Adrenal gland (tissue), 5 donors: ENCODE data around the gene FBLIM1.

ENCODE experiments used
- POLR2A ChIP-seq, 2 donors: fragments of 450-650 bp; IDR thresholded peaks; one replicate each; pipeline ENCODE4 v1.6.1; 2017; ENCODE audit warnings: antibody characterized with exemption in 2 of 2, mild to moderate bottlenecking in 2 of 2, moderate library complexity in 1 of 2
- TF ChIP-seq, protein P1 (sequence below), 6 experiments: fragments of 450-650 bp in 4 of 6; fragments of 200-600 bp in 2 of 6; sonication (generic) in 1 of 6; IDR thresholded peaks; 1 replicate in 5 of 6; 2 replicates in 1 of 6; pipeline versions ENCODE4 v1.5.1 to v1.8.0; 2016 to 2021; ENCODE audit warnings: antibody characterized with exemption in 6 of 6, mild to moderate bottlenecking in 2 of 6, moderate library complexity in 1 of 6
- donor health status: DM: no; HTN: no; CAD: no.

DNA sequence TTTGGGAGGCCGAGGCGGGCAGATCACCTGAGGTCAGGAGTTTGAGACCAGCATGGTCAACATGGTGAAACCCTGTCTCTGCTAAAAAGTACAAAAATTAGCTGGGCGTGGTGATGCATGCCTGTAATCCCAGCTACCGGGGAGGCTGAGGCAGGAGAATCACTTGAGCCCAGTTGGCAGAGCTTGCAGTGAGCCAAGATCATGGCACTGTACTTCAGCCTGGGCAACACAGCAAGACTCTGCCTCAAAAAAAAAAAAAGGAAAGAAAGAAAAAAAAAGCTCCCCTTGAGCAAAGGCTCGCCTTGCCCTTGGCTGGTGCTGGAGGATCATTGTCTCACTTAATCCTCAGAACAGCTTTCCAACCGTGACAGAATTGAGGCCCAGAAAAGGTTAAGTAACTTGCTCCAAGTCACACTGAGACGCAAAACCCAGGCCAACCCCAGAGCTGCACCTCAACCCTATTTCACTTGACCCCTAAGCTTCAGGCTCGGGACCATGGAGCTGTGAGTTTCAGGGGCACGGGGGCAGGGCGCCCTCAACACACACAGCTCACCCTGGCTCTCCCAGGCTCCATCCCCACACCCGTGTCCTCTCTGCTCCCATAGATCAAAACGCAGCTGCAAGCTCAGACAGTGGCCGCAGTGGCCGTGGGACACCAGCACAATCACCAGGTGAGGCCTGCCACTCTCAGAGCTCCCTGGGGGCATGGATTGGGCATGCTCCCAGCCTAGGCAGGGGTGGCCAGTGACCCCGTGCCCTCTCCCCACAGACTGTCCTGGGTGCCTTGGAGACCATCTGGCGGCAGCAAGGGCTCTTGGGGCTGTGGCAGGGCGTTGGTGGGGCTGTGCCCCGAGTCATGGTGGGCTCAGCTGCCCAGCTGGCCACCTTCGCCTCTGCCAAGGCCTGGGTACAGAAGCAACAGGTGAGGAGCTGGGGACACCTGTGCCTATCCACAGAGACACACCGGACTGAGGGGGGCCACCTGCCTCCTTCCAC lies 21.0 kb upstream of the FBLIM1 start:
- TF ChIP-seq, protein P1, sequence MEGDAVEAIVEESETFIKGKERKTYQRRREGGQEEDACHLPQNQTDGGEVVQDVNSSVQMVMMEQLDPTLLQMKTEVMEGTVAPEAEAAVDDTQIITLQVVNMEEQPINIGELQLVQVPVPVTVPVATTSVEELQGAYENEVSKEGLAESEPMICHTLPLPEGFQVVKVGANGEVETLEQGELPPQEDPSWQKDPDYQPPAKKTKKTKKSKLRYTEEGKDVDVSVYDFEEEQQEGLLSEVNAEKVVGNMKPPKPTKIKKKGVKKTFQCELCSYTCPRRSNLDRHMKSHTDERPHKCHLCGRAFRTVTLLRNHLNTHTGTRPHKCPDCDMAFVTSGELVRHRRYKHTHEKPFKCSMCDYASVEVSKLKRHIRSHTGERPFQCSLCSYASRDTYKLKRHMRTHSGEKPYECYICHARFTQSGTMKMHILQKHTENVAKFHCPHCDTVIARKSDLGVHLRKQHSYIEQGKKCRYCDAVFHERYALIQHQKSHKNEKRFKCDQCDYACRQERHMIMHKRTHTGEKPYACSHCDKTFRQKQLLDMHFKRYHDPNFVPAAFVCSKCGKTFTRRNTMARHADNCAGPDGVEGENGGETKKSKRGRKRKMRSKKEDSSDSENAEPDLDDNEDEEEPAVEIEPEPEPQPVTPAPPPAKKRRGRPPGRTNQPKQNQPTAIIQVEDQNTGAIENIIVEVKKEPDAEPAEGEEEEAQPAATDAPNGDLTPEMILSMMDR (IDR thresholded peaks at IDR 0.05) = no peak
- TF ChIP-seq POLR2A (IDR thresholded peaks at IDR 0.05) = no peak
